ENCODE data around the gene RAVER1. TPM values are rescaled to one million over a fixed set of nuclear protein-coding genes. Genes with fewer than 3 reads are reported as not detected.

RAVER1 gene
- total and polyA plus RNA-seq, 2 of the 13 experiments (the other 11 are each of a cell fraction or from before 2014, with no cell fraction given) = 3.6 to 7.9 TPM

GRCh38 chr19:10380313-10381102 lies 47.2 kb upstream of the RAVER1 start, which contains the start of gene TYK2 (continued):
- TF ChIP-seq ZKSCAN8 (CRISPR knock-in tag; IDR thresholded peaks at IDR 0.05; ENCODE audit: borderline replicate concordance) (peak; percentile 93; the same call in 1 of the 2 replicates), IKZF5 (CRISPR knock-in tag; IDR thresholded peaks at IDR 0.05) (peak; percentile 36; the same call in 1 of the 2 replicates), MTF1 (CRISPR knock-in tag; IDR thresholded peaks at IDR 0.05) (no peak), RAD21 (CRISPR knock-in tag; IDR thresholded peaks at IDR 0.05) (0 out of 2 replicates have a peak, but pooled peaks have one; percentile 16), RBM22 (optimal IDR thresholded peaks at IDR 0.05; ENCODE audit: low read length) (no peak), MED8 (CRISPR knock-in tag; IDR thresholded peaks at IDR 0.05; ENCODE audit: insufficient replicate concordance) (no peak), RBM39 (IDR thresholded peaks at IDR 0.05; ENCODE audit: low read depth, low read length, poor library complexity, severe bottlenecking) (peak; percentile 90), PATZ1 (CRISPR knock-in tag; IDR thresholded peaks at IDR 0.05) (peak; percentile 79), LBX2 (CRISPR knock-in tag; IDR thresholded peaks at IDR 0.05; ENCODE audit: borderline replicate concordance) (peak; percentile 48; the same call in 1 of the 2 replicates)

Data from HepG2 (cell line).